HUES64 (cell line): ENCODE measurements around the gene SEZ6L.

Experiments
- H3K27ac ChIP-seq: 2 replicates; pipeline ENCODE4 v1.7.0; 2013; ENCODE audit warnings: low read depth, low read length, inconsistent platforms
- H3K27me3 ChIP-seq: 2 replicates; pipeline ENCODE4 v1.6.1; 2013; ENCODE audit warnings: mild to moderate bottlenecking, low read length; ENCODE audit not compliant: insufficient read depth
- H3K36me3 ChIP-seq: 2 replicates; pipeline ENCODE4 v1.6.1; 2013; ENCODE audit warnings: mild to moderate bottlenecking, low read length; ENCODE audit not compliant: insufficient read depth
- H3K4me1 ChIP-seq: 2 replicates; pipeline ENCODE4 v1.6.1; 2013; ENCODE audit warnings: mild to moderate bottlenecking, low read length, moderate library complexity; ENCODE audit not compliant: insufficient read depth
- H3K4me3 ChIP-seq: 2 replicates; pipeline ENCODE4 v1.5.1; 2013; ENCODE audit warnings: mild to moderate bottlenecking, low read length, moderate library complexity
- H3K9ac ChIP-seq: 2 replicates; pipeline ENCODE4 v1.6.1; 2013; ENCODE audit warnings: mild to moderate bottlenecking, low read depth, low read length
- H3K9me3 ChIP-seq: 2 replicates; pipeline ENCODE4 v1.6.1; 2013; ENCODE audit warnings: low read depth, low read length; ENCODE audit not compliant: insufficient read depth
- WGBS: fragments of 150-250, 120-280 bp; methylation state at CpG from one replicate; pipeline ENCODE4 v1.1.7; 2013; ENCODE audit warnings: missing lambda C conversion rate; 5-methylcytosine and 5-hydroxymethylcytosine counted together

SEZ6L gene

GRCh38 chr22:26214466-26214865 is 45.2 kb downstream of the SEZ6L start:
- 86% methylated on average over 4 of the region's 4 CpGs for WGBS
- no peak overlapping the region for H3K9ac ChIP-seq
- H3K4me3 ChIP-seq = no peak overlapping the region
- no peaks in the 10 kb centered on the region for H3K36me3 ChIP-seq
- no peak overlapping the region for H3K27ac ChIP-seq
- H3K27me3 ChIP-seq = no peaks in the 10 kb centered on the region
- H3K4me1 ChIP-seq = no peaks in the 10 kb centered on the region
- H3K9me3 ChIP-seq = no peaks in the 10 kb centered on the region

GRCh38 chr22:26215736-26216135 is 46.5 kb downstream of the SEZ6L start:
- no peaks in the 10 kb centered on the region for H3K9me3 ChIP-seq
- no peak overlapping the region for H3K4me3 ChIP-seq
- H3K4me1 ChIP-seq = no peaks in the 10 kb centered on the region
- no peak overlapping the region for H3K9ac ChIP-seq
- no peaks in the 10 kb centered on the region for H3K36me3 ChIP-seq
- H3K27ac ChIP-seq = no peak overlapping the region
- no peaks in the 10 kb centered on the region for H3K27me3 ChIP-seq
- 80% methylated on average over 7 of the region's 7 CpGs for WGBS

GRCh38 chr22:26225207-26225606 is 55.9 kb downstream of the SEZ6L start:
- Histone ChIP-seq H3K9me3 (0 out of 2 replicates have a peak, but pooled peaks cover 4% of the 10 kb centered on the region), H3K27ac (no peak overlapping the region), H3K4me3 (no peak overlapping the region), H3K4me1 (no peaks in the 10 kb centered on the region), H3K9ac (no peak overlapping the region), H3K27me3 (no peaks in the 10 kb centered on the region), H3K36me3 (no peaks in the 10 kb centered on the region)
- 77% methylated on average over 5 of the region's 5 CpGs for WGBS

DNA sequence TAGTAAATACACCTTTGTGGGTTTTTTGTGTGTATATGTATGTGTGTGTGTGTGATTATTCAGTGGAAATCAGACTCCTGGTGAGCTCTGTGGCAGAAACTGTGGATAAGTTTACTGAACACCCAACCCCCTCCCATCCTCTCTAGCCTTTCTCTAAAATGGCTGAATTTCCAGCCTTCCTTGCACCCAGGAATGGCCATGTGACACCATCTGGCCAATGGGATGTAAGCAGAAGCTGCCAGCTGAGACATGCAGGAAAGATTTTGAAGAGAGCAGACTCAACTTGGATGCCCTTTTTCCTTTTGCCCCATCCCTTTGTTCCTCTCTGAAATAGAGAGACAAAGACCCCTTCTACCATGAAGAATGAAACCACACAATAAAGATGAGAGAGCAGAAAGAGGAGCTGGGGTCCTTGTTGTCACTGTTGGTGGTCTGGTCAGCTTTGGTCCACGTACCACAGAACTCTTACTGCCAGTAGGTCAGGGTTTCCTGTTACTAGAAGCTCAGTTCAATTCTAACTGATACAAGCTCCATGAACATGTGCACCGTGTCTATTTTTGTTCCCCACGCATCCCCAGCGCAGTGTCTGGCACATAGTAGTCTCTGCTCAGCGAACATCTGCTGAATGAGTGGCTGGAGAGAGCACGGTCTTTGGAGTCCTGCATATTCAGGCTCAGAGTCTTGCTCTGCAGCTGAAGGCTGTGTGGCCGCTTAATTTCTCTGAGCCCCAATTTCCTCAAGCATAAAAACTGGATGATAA is 57.5 kb downstream of the SEZ6L start:
- Histone ChIP-seq H3K4me3 (no peak overlapping the region), H3K27ac (no peak overlapping the region), H3K4me1 (no peaks in the 10 kb centered on the region), H3K9ac (no peak overlapping the region), H3K27me3 (no peaks in the 10 kb centered on the region), H3K36me3 (no peaks in the 10 kb centered on the region), H3K9me3 (0 out of 2 replicates have a peak, but pooled peaks cover 4% of the 10 kb centered on the region)
- WGBS = 92% methylated on average over 7 of the region's 7 CpGs

DNA sequence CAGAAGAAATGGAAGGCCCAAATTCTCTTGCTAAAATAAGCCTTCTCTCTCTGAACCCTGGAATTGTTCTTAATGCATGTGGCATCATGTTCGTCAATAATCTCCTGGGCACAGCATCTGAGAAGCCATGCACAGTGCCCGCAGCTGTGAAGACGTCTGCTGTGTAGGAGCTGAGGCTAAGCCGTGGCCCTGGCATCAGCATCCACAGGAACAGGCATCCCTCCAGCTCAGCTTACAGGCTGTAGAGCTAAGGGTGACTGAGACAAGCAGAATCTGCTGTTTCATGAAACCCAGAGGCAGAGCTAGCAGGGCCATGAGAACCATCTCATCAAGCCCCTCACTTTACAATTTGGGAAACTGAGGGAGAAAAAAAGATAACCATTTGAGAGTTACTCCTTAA is 60.6 kb downstream of the SEZ6L start:
- Histone ChIP-seq H3K36me3 (no peaks in the 10 kb centered on the region), H3K27ac (no peak overlapping the region), H3K27me3 (no peaks in the 10 kb centered on the region), H3K9me3 (0 out of 2 replicates have a peak, but pooled peaks cover under 1% of the 10 kb centered on the region), H3K4me3 (no peak overlapping the region), H3K4me1 (no peaks in the 10 kb centered on the region), H3K9ac (no peak overlapping the region)
- WGBS = 90% methylated on average over 4 of the region's 4 CpGs

DNA sequence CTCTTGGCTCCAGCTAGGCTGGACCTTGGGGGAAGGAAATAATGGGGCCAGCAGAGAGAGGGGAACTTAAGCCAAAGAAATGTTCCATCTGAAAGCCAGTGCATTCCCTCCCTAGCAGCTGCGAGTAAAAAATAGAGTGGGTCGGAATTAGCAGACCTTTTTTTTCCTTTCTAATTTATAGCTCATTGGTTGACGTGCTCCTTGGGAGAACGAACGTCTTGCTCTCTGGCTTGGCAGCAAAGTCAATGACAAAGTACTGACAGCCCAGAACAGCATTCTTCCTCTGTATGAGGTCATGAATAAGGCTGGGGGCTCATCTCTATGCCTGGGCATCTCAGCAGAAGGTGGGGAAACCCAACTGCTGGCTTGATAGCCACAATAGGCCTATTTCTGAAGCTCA is 65.0 kb downstream of the SEZ6L start:
- WGBS = 82% methylated on average over 5 of the region's 5 CpGs

DNA sequence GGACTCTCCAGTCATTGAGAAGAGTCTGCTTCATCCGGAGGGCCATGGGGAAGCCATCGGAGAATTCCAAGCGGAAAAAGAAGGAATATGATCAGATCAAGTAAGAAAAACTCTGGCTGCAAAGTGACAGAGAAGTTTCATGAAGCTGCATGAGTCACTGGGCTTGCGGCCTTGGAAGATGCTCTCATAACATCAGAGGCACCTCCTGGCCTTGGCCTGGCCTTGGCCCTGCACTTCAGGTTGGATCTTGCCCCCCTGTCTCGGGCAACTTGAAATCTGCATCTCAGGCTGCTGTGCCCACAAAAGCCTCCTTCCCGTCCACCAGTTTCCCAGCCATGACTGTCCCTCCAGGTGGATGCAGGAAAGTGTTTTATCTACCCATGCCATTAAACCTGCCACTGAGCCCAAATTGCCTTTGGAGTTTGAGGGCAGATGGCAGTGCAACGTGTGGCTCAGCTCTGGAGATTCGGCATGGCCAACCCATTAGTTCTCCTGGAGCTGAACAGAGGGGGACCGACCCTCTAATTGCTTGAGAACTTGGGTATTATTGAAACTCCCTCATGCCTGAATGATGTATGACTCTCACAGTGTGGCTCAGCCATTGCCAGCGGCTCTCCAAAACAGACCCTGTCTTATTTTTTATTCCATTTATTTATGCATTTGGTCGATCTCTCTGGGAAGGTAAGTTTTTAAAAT is 66.7 kb downstream of the SEZ6L start:
- Histone ChIP-seq H3K4me3 (no peak overlapping the region), H3K9ac (no peak overlapping the region), H3K27me3 (no peaks in the 10 kb centered on the region), H3K4me1 (no peaks in the 10 kb centered on the region), H3K9me3 (no peaks in the 10 kb centered on the region), H3K27ac (no peak overlapping the region), H3K36me3 (no peaks in the 10 kb centered on the region)
- WGBS = 88% methylated on average over 11 of the region's 11 CpGs

More for the DNA sequence above, 65.0 kb downstream of the SEZ6L start:
- Histone ChIP-seq H3K27ac (no peak overlapping the region), H3K4me3 (no peak overlapping the region), H3K9me3 (no peaks in the 10 kb centered on the region), H3K36me3 (no peaks in the 10 kb centered on the region), H3K4me1 (no peaks in the 10 kb centered on the region), H3K27me3 (no peaks in the 10 kb centered on the region), H3K9ac (no peak overlapping the region)

DNA sequence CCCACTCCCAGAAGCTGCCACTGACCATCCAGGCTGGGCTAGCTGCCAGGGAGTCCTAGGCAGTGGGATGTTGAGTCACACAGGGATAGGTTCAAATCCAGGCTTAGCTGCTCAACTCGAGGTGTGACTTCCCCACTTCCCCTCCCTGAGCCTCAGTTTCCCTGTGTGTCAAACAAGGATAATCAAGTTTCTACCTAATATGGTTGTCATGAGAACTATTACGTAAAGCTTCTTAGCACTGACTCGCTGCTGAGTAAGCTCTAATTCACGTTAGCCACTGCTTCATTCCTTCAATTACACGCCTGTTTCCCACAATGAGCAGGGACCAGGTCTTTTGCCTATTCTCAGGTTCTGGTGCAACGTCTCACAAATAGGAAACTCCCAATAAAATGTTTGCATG is 67.7 kb downstream of the SEZ6L start:
- no peak overlapping the region for H3K4me3 ChIP-seq
- H3K36me3 ChIP-seq = no peaks in the 10 kb centered on the region
- H3K9me3 ChIP-seq = no peaks in the 10 kb centered on the region
- no peak overlapping the region for H3K27ac ChIP-seq
- 83% methylated on average over 6 of the region's 6 CpGs for WGBS
- no peaks in the 10 kb centered on the region for H3K4me1 ChIP-seq
- no peak overlapping the region for H3K9ac ChIP-seq
- no peaks in the 10 kb centered on the region for H3K27me3 ChIP-seq

- H3K27me3 ChIP-seq = no peaks in the 10 kb centered on the region
These were observed 69.3 kb downstream of the SEZ6L start for GRCh38 chr22:26238596-26238995.

GRCh38 chr22:26239581-26239980 is 70.3 kb downstream of the SEZ6L start:
- Histone ChIP-seq H3K9ac (no peak overlapping the region), H3K27ac (no peak overlapping the region), H3K9me3 (no peaks in the 10 kb centered on the region), H3K4me3 (no peak overlapping the region), H3K4me1 (no peaks in the 10 kb centered on the region), H3K27me3 (no peaks in the 10 kb centered on the region), H3K36me3 (no peaks in the 10 kb centered on the region)
- WGBS = 90% methylated on average over 4 of the region's 4 CpGs

More at GRCh38 chr22:26238596-26238995, 69.3 kb downstream of the SEZ6L start:
- 90% methylated on average over 2 of the region's 3 CpGs for WGBS
- Histone ChIP-seq H3K9ac (no peak overlapping the region), H3K4me3 (no peak overlapping the region), H3K9me3 (no peaks in the 10 kb centered on the region), H3K4me1 (no peaks in the 10 kb centered on the region), H3K27ac (no peak overlapping the region), H3K36me3 (no peaks in the 10 kb centered on the region)

GRCh38 chr22:26241361-26241760 is 72.1 kb downstream of the SEZ6L start:
- H3K4me3 ChIP-seq = no peak overlapping the region
- H3K4me1 ChIP-seq = no peaks in the 10 kb centered on the region
- H3K9me3 ChIP-seq = no peaks in the 10 kb centered on the region
- no peaks in the 10 kb centered on the region for H3K27me3 ChIP-seq
- no peak overlapping the region for H3K27ac ChIP-seq
- 91% methylated on average over 8 of the region's 8 CpGs for WGBS
- H3K36me3 ChIP-seq = no peaks in the 10 kb centered on the region
- no peak overlapping the region for H3K9ac ChIP-seq
